Endothelial cell of umbilical vein (primary cell): ENCODE data around the gene CD46. TPM values are rescaled to one million over a fixed set of nuclear protein-coding genes. Genes with fewer than 3 reads are reported as not detected.
A peak's percentile ranks its signal among the peaks of the same experiment; 100 is the strongest.

Source experiments
- BruUV-seq: library from RNA; stranded (reverse); fragments of 400-500 nt; replicated peaks from 2 replicates; lab custom pipeline; 2021; lab: Mats Ljungman, UMichigan
- CTCF ChIA-PET: fragments of 300-600, 350-600 bp; sonication (Branson Sonifier 250); formaldehyde crosslinking; loops from one replicate; lab custom pipeline; 2021; ENCODE audit warnings: antibody characterized with exemption, inconsistent platforms; lab: Charles Lee
- POLR2A ChIA-PET: fragments of 300-600, 350-600 bp; sonication (Branson Sonifier 250); formaldehyde crosslinking; loops from one replicate; lab custom pipeline; 2021; ENCODE audit warnings: antibody characterized with exemption, inconsistent platforms; lab: Charles Lee
- DNase-seq: peaks from one replicate; pipeline ENCODE4 v3.0.0-alpha.2; 2011; ENCODE audit warnings: low read depth, low spot score
- FAIRE-seq: peaks from 2 replicates; lab custom pipeline; 2011; peaks lifted over from hg19 to GRCh38; lab: Jason Lieb, UNC
- H2AFZ ChIP-seq: 2 replicates; pipeline ENCODE4 v1.6.0; 2012; ENCODE audit warnings: low read depth, low read length, control low read depth, inconsistent platforms
- H3K27ac ChIP-seq: 2 replicates; pipeline ENCODE4 v1.5.1; 2011; ENCODE audit warnings: low read depth, mild to moderate bottlenecking, control low read depth, low read length, moderate library complexity; ENCODE audit not compliant: insufficient read depth
- H3K27me3 ChIP-seq, 2 experiments: 2 replicates each; pipeline versions ENCODE4 v1.6.0 to v1.6.1; 2011; ENCODE audit warnings: low read length in 2 of 2, mixed read lengths in 1 of 2; ENCODE audit not compliant: control insufficient read depth in 2 of 2, insufficient read depth in 2 of 2
- H3K36me3 ChIP-seq, 2 experiments: 2 replicates in 1 of 2; 3 replicates in 1 of 2; pipeline ENCODE4 v1.5.1; 2011; ENCODE audit warnings: low read length in 2 of 2, mild to moderate bottlenecking in 1 of 2, moderate library complexity in 1 of 2; ENCODE audit not compliant: control insufficient read depth in 2 of 2, insufficient read depth in 2 of 2; ENCODE audit errors: extremely low read depth in 1 of 2
- H3K4me1 ChIP-seq: 3 replicates; pipeline ENCODE4 v1.5.1; 2011; ENCODE audit warnings: mild to moderate bottlenecking, low read length; ENCODE audit not compliant: control insufficient read depth, insufficient read depth; ENCODE audit errors: extremely low read depth
- H3K4me2 ChIP-seq: 2 replicates; pipeline ENCODE4 v1.6.1; 2011; ENCODE audit warnings: low read length, control low read depth, mixed read lengths; ENCODE audit not compliant: insufficient read depth
- H3K4me3 ChIP-seq, 3 experiments: fragments of 200-600 bp in 1 of 3; sonication (generic), shearing (Covaris generic) in 1 of 3; replicated peaks in 1 of 3; 2 replicates each; pipeline ENCODE4 v1.5.1; 2011 to 2016; ENCODE audit warnings: control low read depth in 3 of 3, low read length in 3 of 3, mild to moderate bottlenecking in 2 of 3, inconsistent platforms in 1 of 3, low read depth in 1 of 3, moderate library complexity in 1 of 3; ENCODE audit not compliant: insufficient read depth in 1 of 3
- H3K79me2 ChIP-seq: 2 replicates; pipeline ENCODE4 v1.6.0; 2012; ENCODE audit warnings: low read length, inconsistent platforms; ENCODE audit not compliant: control insufficient read depth, insufficient read depth
- H3K9ac ChIP-seq: replicated peaks from 2 replicates; pipeline ENCODE3; 2011; ENCODE audit warnings: low read length, control low read depth; ENCODE audit not compliant: insufficient read depth; ENCODE audit errors: extremely low read depth
- H3K9me1 ChIP-seq: replicated peaks from 3 replicates; pipeline ENCODE4 v1.6.0; 2011; ENCODE audit warnings: mild to moderate bottlenecking, low read length; ENCODE audit not compliant: control insufficient read depth, insufficient read depth; ENCODE audit errors: extremely low read depth
- H3K9me3 ChIP-seq: replicated peaks from 2 replicates; pipeline ENCODE4 v1.5.1; 2012; ENCODE audit warnings: low read length, inconsistent platforms; ENCODE audit not compliant: control insufficient read depth, insufficient read depth
- H4K20me1 ChIP-seq: replicated peaks from 2 replicates; pipeline ENCODE3; 2011; ENCODE audit warnings: mild to moderate bottlenecking, low read length; ENCODE audit not compliant: control insufficient read depth, insufficient read depth; ENCODE audit errors: extremely low read depth
- EZH2 ChIP-seq: IDR thresholded peaks from 2 replicates; pipeline ENCODE4 v1.6.1; 2012; ENCODE audit warnings: borderline replicate concordance, low read depth, mild to moderate bottlenecking, moderate library complexity, low read length, inconsistent platforms; ENCODE audit not compliant: severe bottlenecking
- FOS ChIP-seq: IDR thresholded peaks from 2 replicates; pipeline ENCODE4 v1.6.1; 2011; ENCODE audit warnings: mild to moderate bottlenecking, low read length, moderate library complexity, borderline replicate concordance; ENCODE audit not compliant: insufficient read depth
- GATA2 ChIP-seq: IDR thresholded peaks from 2 replicates; pipeline ENCODE4 v1.7.0; 2011; ENCODE audit warnings: low read depth, mild to moderate bottlenecking, moderate library complexity, mixed read lengths, low read length; ENCODE audit not compliant: insufficient read length, insufficient read depth
- JUN ChIP-seq: IDR thresholded peaks from 2 replicates; pipeline ENCODE4 v1.6.1; 2011; ENCODE audit warnings: borderline replicate concordance, low read depth; ENCODE audit not compliant: insufficient read length, insufficient read depth
- MYC ChIP-seq: IDR thresholded peaks from one replicate; pipeline ENCODE4 v1.6.1; 2011; ENCODE audit warnings: mild to moderate bottlenecking, low read depth, low read length
- POLR2A ChIP-seq: IDR thresholded peaks from 2 replicates; pipeline ENCODE4 v1.6.1; 2012; ENCODE audit warnings: low read depth, mild to moderate bottlenecking, control low read depth, low read length
- POLR2AphosphoS5 ChIP-seq: IDR thresholded peaks from 2 replicates; pipeline ENCODE4 v1.6.1; 2012; ENCODE audit warnings: low read depth, mild to moderate bottlenecking, control low read depth, low read length, moderate library complexity; ENCODE audit not compliant: insufficient read depth
- dilution Hi-C: fragments of 300-500 bp; cut with MboI; formaldehyde crosslinking; loops from one replicate; pipeline ENCODE4 v1.15.0; 2019; ENCODE audit warnings: low sequenced_read_pairs; ENCODE audit not compliant: extremely low pct_ligation_motif_present
- intact Hi-C: fragments of 100-400 bp; cut with micrococcal nuclease; formaldehyde crosslinking; loops from one replicate; pipeline ENCODE4 v1.10.0; 2022
- polyA plus RNA-seq, 4 experiments: library from polyadenylated mRNA; depleted of rRNA in 3 of 4; stranded (reverse) in 3 of 4; unstranded in 1 of 4; fragments of >200 nt; gene quantifications; 2 replicates each; pipeline versions ENCODE4 v1.2.1 to v1.2.3, GENCODE V29; 2011 to 2012; ENCODE audit warnings: missing spikeins in 1 of 4
- total RNA-seq: library from RNA; stranded (reverse); gene quantifications from 2 replicates; pipeline ENCODE4 v1.2.3, GENCODE V29; 2021
- TF ChIP-seq, protein P1 (sequence below): IDR thresholded peaks from 2 replicates; pipeline ENCODE4 v1.6.1; 2011; ENCODE audit not compliant: insufficient read depth, insufficient read length
- TF ChIP-seq, protein P2 (sequence below), 2 donors: IDR thresholded peaks; 1 replicate in 1 of 2; 2 replicates in 1 of 2; pipeline ENCODE4 v1.5.1; 2011; ENCODE audit warnings: low read length in 2 of 2, mild to moderate bottlenecking in 2 of 2, moderate library complexity in 2 of 2, control low read depth in 1 of 2, inconsistent platforms in 1 of 2, low read depth in 1 of 2; ENCODE audit not compliant: insufficient read depth in 1 of 2; ENCODE audit errors: extremely low read depth in 1 of 2

CD46 gene
- total and polyA plus RNA-seq, 2 donors (not counting 3 experiments of a cell fraction or from before 2014, with no cell fraction given) = 134 to 256 TPM

DNA sequence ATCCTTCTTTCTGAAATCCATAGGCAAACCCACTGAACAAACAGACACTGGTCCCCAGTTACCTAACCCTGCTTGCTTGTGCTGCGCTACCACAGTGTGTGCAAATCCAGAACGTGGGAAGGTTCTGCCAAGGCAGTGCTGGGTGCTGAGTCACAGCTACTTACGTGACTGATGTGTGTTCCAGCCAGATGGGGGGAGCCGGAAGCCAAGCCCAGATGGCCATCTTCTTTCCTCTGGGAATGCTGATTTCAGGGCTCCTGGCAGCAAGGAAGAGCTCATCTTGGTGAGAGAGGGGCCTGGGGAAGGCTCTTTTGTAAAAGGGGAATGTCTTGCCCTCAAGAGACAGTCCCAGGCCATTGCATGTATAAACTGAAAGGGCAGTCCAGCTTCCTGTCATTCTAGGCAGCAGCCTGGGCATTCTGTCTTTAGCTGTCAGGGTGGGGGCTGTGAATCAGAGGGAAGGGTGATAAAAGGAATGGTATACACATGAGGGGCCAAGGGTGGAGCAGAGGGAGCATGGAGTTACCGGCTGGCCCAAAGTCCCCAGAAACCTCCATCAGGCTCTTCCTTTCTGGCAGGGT is 54.1 kb downstream of the CD46 start:
- H3K4me3 ChIP-seq = no peak overlapping the region
- peak overlapping the region; percentile 29 for H3K4me2 ChIP-seq
- no peaks in the 10 kb centered on the region for H3K79me2 ChIP-seq
- FAIRE-seq (peak; percentile 87), DNase-seq (peak; percentile 87)
- H3K36me3 ChIP-seq = peaks cover 8 to 27% of the 10 kb centered on the region in 2 experiments
- peak overlapping the region; percentile 4 for H3K9ac ChIP-seq
- H3K27ac ChIP-seq = peak overlapping the region; percentile 83
- peaks cover 23% of the 10 kb centered on the region for H3K4me1 ChIP-seq
- H3K27me3 ChIP-seq = no peaks in the 10 kb centered on the region
- intact Hi-C loops (no loop called here), dilution Hi-C loops (no loop called here)
- ChIA-PET CTCF (interaction anchor here (0.7 to 3.9 kb wide), 9 partner anchors 9 to 192 kb away, joined by 3 to 25 read pairs (median 5); no protein-coding TSS in a partner anchor), POLR2A (interaction anchor here (1.0 kb wide), 1 partner anchor 10 kb away, joined by 5 read pairs; no protein-coding TSS in a partner anchor)
- no peak overlapping the region for H2AFZ ChIP-seq
- no peaks in the 10 kb centered on the region for H4K20me1 ChIP-seq
- no peaks in the 10 kb centered on the region for H3K9me1 ChIP-seq
- TF ChIP-seq GATA2 (peak; percentile 71), FOS (no peak), JUN (peak; percentile 63), POLR2A (no peak), EZH2 (no peak), MYC (peak; percentile 29), POLR2AphosphoS5 (peak; percentile 45)
- TF ChIP-seq, protein P1, sequence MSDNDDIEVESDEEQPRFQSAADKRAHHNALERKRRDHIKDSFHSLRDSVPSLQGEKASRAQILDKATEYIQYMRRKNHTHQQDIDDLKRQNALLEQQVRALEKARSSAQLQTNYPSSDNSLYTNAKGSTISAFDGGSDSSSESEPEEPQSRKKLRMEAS = no peak
- TF ChIP-seq, protein P2, sequence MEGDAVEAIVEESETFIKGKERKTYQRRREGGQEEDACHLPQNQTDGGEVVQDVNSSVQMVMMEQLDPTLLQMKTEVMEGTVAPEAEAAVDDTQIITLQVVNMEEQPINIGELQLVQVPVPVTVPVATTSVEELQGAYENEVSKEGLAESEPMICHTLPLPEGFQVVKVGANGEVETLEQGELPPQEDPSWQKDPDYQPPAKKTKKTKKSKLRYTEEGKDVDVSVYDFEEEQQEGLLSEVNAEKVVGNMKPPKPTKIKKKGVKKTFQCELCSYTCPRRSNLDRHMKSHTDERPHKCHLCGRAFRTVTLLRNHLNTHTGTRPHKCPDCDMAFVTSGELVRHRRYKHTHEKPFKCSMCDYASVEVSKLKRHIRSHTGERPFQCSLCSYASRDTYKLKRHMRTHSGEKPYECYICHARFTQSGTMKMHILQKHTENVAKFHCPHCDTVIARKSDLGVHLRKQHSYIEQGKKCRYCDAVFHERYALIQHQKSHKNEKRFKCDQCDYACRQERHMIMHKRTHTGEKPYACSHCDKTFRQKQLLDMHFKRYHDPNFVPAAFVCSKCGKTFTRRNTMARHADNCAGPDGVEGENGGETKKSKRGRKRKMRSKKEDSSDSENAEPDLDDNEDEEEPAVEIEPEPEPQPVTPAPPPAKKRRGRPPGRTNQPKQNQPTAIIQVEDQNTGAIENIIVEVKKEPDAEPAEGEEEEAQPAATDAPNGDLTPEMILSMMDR (IDR thresholded peaks at IDR 0.05; ENCODE audit: extremely low read depth in 1 of 2, insufficient read depth in 1 of 2, low read depth in 1 of 2, low read length in 2 of 2) = no peak
- BruUV-seq = no TSS peak
- no peaks in the 10 kb centered on the region for H3K9me3 ChIP-seq
